Central memory CD4-positive, alpha-beta T cell (primary cell): Measurements from ENCODE around the gene SEC61G.

Source experiments
- DNase-seq: peaks from one replicate; pipeline ENCODE4 v3.0.0; 2022

SEC61G gene

GRCh38 chr7:54757711-54758110 is 1.3 kb downstream of the SEC61G start:
- DNase-seq = no peak

GRCh38 chr7:54749200-54749599 is 9.8 kb downstream of the SEC61G start:
- no peak for DNase-seq

GRCh38 chr7:54747234-54747633 is 11.8 kb downstream of the SEC61G start:
- DNase-seq = no peak

- DNase-seq = no peak
These were observed 15.4 kb downstream of the SEC61G start for GRCh38 chr7:54743580-54743979.

GRCh38 chr7:54738737-54739136 is 20.3 kb downstream of the SEC61G start:
- DNase-seq = no peak

GRCh38 chr7:54729107-54729506 is 29.9 kb downstream of the SEC61G start:
- DNase-seq = no peak

GRCh38 chr7:54728411-54728810 is 30.6 kb downstream of the SEC61G start:
- no peak for DNase-seq

GRCh38 chr7:54725255-54725654 is 33.8 kb downstream of the SEC61G start:
- no peak for DNase-seq

- DNase-seq = no peak
These were observed 36.5 kb downstream of the SEC61G start for GRCh38 chr7:54722502-54722901.

- no peak for DNase-seq
These were observed 37.0 kb downstream of the SEC61G start for GRCh38 chr7:54722026-54722425.

GRCh38 chr7:54719974-54720373 is 39.0 kb downstream of the SEC61G start:
- no peak for DNase-seq

- no peak for DNase-seq
These were observed 39.6 kb downstream of the SEC61G start for GRCh38 chr7:54719425-54719824.

GRCh38 chr7:54712820-54713219 is 46.2 kb downstream of the SEC61G start:
- DNase-seq = no peak

GRCh38 chr7:54711900-54712595 is 47.0 kb downstream of the SEC61G start:
- no peak for DNase-seq

GRCh38 chr7:54709283-54709682 is 49.7 kb downstream of the SEC61G start:
- DNase-seq = no peak

- DNase-seq = no peak
These were observed 53.6 kb downstream of the SEC61G start for GRCh38 chr7:54705436-54705835.

- no peak for DNase-seq
These were observed 54.2 kb downstream of the SEC61G start for GRCh38 chr7:54704851-54705250.
